Measurements from ENCODE around the gene MYBL2.
A peak's percentile ranks its signal among the peaks of the same experiment; 100 is the strongest.

The MYBL2 gene

GRCh38 chr20:43721429-43722152, 54.7 kb downstream of the MYBL2 start:
- no peak for DNase-seq (ENCODE audit: low read depth in 4 of 4, low spot score in 1 of 4)

DNA sequence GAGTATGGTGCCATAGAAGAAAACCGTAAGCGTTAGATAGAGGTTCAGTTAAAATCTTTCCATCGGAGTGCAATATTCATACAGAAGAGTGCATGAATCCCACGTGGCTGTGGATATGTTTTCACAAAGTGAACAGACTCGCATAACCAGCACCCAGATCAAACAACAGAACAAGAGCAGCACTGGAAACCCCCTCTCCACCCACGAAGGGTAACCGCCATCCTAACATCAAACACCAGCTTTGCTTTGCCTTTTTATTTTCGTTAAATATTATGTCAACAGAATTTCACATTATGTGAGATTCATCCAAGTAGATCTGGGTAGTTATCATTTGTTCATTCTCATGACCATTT, 55.2 kb downstream of the MYBL2 start:
- DNase-seq (ENCODE audit: low read depth in 4 of 4, low spot score in 1 of 4): peak in 3 of 4 experiments; percentile 16 to 31 (median 19)

DNA sequence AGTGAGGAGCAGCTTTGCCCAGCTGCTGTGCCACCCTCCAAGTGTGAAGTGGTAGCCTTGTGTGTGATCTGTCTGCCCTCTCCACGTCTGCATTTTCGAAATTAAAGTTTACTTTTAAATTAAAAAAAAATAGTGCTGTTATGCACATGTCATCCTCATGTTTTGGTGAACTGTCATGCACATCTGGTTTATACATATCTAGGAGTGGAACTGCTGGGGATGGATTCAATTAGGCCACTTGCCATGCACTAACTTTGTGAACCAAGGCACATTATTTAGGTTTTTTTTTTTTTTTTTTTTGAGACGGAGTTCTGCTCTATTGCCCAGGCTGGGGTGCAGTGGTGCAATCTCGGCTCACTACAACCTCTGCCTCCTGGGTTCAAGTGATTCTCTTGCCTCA, 56.3 kb downstream of the MYBL2 start:
- no peak for DNase-seq (ENCODE audit: low read depth in 4 of 4, low spot score in 1 of 4)

DNA sequence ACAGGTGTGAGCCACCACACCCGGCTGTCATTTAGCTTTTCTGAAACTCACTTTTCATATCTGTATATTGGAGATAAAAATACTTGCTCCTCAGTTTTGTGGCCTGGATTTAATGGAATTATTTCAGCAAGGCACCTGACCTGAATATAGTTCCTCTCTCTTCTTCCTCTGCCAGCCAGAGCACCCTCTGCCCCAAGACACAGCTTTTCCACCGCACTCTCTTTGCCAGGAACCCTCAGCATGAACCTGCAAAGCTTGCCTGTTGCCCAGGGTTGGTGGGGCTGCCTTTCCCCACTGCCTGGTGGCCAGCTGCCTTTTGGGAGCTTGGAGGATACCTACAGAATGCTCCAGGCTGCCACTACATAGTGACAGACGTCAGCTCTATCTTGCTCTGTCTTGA, 56.8 kb downstream of the MYBL2 start:
- no peak for DNase-seq (ENCODE audit: low read depth in 4 of 4, low spot score in 1 of 4)

GRCh38 chr20:43724383-43724782, 57.5 kb downstream of the MYBL2 start:
- DNase-seq (ENCODE audit: low read depth in 4 of 4, low spot score in 1 of 4): no peak

- no peak for DNase-seq (ENCODE audit: low read depth in 4 of 4, low spot score in 1 of 4)
Measured at GRCh38 chr20:43725666-43726065, 58.8 kb downstream of the MYBL2 start.

DNA sequence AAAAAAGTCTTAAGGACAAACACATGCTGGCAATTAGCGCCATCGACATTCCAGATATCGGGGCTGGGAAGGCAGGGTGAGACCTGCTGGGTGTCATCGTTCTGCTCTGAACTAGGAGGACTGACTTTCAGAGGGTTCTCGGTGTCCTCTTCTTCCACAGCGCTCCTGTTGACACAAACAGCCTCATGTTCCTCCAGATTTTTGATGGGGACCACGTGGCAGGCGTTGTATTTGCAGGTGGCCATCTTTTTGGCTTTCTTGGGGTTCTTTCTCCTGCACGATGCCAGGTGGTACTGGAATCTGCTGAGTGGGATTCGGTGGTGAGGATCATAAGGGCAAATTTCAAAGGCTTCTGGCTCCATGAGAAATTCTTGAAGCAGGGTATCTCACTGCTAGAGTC, 59.4 kb downstream of the MYBL2 start:
- DNase-seq (ENCODE audit: low read depth in 4 of 4, low spot score in 1 of 4): no peak

DNA sequence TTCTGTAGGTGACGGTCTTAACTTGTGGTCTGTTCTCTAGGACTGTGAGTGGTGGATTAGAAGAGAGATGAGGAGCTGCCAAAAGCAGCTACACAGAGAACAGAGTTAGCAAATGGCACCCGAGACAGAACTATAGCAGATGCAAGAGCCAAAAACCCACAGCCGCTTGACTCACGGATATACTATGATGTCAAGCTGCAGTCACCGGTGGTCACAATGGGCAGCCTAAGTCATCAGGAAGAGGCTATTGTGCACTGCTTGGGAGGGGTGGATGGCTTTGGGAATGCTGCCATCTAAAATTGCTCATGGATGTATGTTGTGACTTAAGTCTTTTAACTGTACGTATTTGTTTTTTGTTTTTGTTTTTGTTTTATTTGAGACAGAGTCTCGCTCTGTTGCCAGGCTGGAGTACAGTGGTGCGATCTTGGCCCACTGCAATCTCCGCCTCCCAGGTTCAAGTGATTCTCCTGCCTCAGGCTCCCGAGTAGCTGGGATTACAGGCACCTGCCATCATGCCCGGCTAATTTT, 60.0 kb downstream of the MYBL2 start, which contains the start of gene GTSF1L:
Gene GTSF1L, minus strand, starts transcription at position 192 of the 528 bp plus-strand sequence. CDS start 308 bp downstream, outside the sequence.
- no peak for DNase-seq (ENCODE audit: low read depth in 4 of 4, low spot score in 1 of 4)

DNA sequence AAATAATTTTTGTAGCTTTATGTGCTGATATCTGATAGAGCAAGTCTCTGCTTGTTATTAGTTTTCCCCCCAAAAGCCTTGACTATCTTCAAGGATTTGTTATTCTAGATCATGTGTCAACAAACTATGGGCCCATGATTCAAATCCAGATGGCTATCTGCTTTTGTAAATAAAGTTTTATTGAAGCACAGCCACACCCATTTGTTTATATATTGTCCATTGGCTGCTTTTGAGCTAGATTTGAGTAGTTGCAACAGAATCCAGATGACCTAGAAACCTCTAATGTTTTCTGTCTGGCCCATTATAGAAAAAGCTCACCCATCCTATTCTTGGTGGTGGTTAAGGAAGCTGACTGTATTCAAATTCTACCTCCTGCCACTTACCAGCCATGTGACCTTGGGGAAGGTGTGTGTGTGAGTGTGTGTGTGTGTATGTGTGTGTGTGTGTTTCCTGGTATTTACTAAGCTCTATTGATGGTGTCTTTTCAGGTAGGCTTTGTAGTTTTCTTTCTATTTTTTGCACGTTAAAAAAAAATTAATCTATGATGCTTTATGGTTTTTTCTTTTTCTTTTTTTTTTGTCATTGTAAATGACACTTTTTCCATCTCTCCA, 61.2 kb downstream of the MYBL2 start:
- no peak for DNase-seq (ENCODE audit: low read depth in 4 of 4, low spot score in 1 of 4)

- no peak for DNase-seq (ENCODE audit: low read depth in 4 of 4, low spot score in 1 of 4)
Measured at GRCh38 chr20:43728686-43729255, 61.9 kb downstream of the MYBL2 start.

- DNase-seq (ENCODE audit: low read depth in 4 of 4, low spot score in 1 of 4): no peak
Measured at GRCh38 chr20:43731469-43731868, 64.6 kb downstream of the MYBL2 start.

GRCh38 chr20:43731927-43732326, 65.0 kb downstream of the MYBL2 start:
- no peak for DNase-seq (ENCODE audit: low read depth in 4 of 4, low spot score in 1 of 4)

DNA sequence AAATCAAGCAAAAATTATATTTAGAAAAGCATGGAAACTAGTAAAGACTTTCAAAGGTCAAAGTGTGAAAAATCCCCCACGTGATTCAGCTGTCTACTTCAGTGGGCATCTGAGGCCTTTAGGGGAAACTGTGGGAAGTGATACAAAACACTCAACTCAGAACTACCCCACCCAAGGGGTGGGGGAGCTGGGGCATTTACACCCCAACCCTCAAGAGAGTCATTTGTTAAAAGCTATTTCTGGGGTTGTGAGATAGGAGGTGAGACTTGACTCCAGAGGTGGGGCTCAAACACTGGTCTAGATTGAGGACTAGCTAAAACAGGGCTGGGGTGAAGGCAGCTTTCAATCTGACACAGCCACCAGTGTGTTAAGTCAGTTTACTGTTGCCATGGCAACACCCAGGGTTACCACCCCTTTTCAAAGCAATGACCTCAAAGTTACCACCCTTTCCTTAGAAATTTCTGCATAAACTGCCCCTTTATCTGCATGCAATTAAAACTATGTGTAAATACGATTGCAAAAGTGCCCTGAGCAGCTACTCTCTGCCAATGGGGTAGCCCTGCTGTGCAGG, 69.8 kb downstream of the MYBL2 start:
- no peak for DNase-seq (ENCODE audit: low read depth in 4 of 4, low spot score in 1 of 4)

GRCh38 chr20:43737925-43738324, 71.0 kb downstream of the MYBL2 start:
- no peak for DNase-seq (ENCODE audit: low read depth in 4 of 4, low spot score in 1 of 4)

GRCh38 chr20:43739148-43739749, 72.3 kb downstream of the MYBL2 start:
- DNase-seq (ENCODE audit: low read depth in 4 of 4, low spot score in 1 of 4): no peak

DNA sequence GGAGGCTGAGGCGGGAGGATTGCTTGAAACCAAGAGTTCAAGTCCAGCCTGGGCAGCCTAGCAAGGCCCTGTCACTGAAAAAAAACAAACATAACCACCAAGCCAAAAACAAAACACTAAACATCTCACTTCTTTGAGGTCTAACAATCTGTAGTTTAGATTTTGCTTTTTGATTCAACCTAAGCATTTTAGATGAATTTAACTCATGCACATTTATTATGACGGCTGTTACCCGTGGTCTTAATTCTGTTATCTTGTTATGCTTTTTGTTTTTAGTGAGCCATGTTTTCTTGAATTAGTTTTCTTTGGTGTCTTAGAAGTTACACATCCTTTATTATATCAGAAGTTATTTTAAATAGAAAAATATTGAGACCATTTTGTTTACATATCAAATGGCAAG, 73.7 kb downstream of the MYBL2 start:
- no peak for DNase-seq (ENCODE audit: low read depth in 4 of 4, low spot score in 1 of 4)

- DNase-seq (ENCODE audit: low read depth in 4 of 4, low spot score in 1 of 4): no peak
Measured at GRCh38 chr20:43744151-43744611, 77.3 kb downstream of the MYBL2 start.

GRCh38 chr20:43744966-43745730, 78.2 kb downstream of the MYBL2 start:
- DNase-seq (ENCODE audit: low read depth in 4 of 4, low spot score in 1 of 4): no peak

- DNase-seq (ENCODE audit: low read depth in 4 of 4, low spot score in 1 of 4): no peak
Measured at GRCh38 chr20:43746344-43747137, 79.6 kb downstream of the MYBL2 start.

DNA sequence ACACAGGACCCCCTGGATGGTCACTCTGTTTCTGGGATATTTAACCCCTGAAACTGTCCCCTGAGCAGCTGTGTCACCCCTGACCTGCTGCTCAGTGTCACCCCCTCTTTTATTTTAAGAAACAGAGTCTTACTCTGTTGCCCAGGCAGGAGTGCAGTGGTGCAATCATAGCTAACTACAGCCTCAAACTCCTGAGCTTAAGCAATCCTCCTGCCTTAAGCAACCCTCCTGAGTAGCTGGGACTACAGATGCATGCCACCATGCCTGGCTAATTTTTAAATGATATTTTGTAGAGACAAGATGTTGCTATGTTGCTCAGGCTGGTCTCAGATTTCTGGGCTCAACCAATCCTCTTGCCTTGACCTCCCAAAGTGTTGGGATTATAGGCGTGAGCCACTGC, 81.4 kb downstream of the MYBL2 start:
- no peak for DNase-seq (ENCODE audit: low read depth in 4 of 4, low spot score in 1 of 4)

Measured in stimulated activated CD4-positive, alpha-beta T cell treated with anti-CD3 and anti-CD28 coated beads, Interleukin-1b, Interleukin-23, amount 100 ng/mL, for 24 hours (primary cell).